Vagina (tissue), 2 donors: ENCODE results near the gene FZD10. TPM values are rescaled to one million over a fixed set of nuclear protein-coding genes. Genes with fewer than 3 reads are reported as not detected.

Source experiments
- DNase-seq, 2 donors: peaks; one replicate each; pipeline ENCODE4 v3.0.0-alpha.2; 2017; ENCODE audit errors: extremely low spot score in 2 of 2
- H3K27ac ChIP-seq: fragments of 200-600 bp; sonication (generic); one replicate; pipeline ENCODE4 v1.5.1; 2019
- H3K27me3 ChIP-seq: fragments of 200-600 bp; sonication (generic); one replicate; pipeline ENCODE4 v1.5.1; 2019
- H3K36me3 ChIP-seq, 2 donors: fragments of 200-600 bp; sonication (generic); one replicate each; pipeline ENCODE4 v1.5.1; 2017 to 2019
- H3K4me1 ChIP-seq: fragments of 200-600 bp; sonication (generic); one replicate; pipeline ENCODE4 v1.5.1; 2019
- H3K4me3 ChIP-seq, 2 donors: fragments of 200-600 bp; sonication (generic); 1 replicate in 1 of 2; 2 replicates in 1 of 2; pipeline ENCODE4 v1.5.1; 2016 to 2019
- H3K9me3 ChIP-seq: fragments of 200-600 bp; sonication (generic); one replicate; pipeline ENCODE4 v1.5.1; 2019
- POLR2A ChIP-seq, 2 donors: fragments of 450-650 bp; IDR thresholded peaks; one replicate each; pipeline ENCODE4 v1.6.1; 2017; ENCODE audit warnings: antibody characterized with exemption in 2 of 2, mild to moderate bottlenecking in 2 of 2, moderate library complexity in 2 of 2
- POLR2AphosphoS5 ChIP-seq, 2 donors: sonication (generic); formaldehyde crosslinking; IDR thresholded peaks; one replicate each; pipeline ENCODE4 v1.9.0; 2017; ENCODE audit warnings: antibody characterized with exemption in 2 of 2, mild to moderate bottlenecking in 2 of 2, low read depth in 1 of 2; ENCODE audit not compliant: insufficient read depth in 1 of 2
- intact Hi-C: fragments of 100-400 bp; cut with DNase I; formaldehyde crosslinking; loops from one replicate; pipeline ENCODE4 v1.15.1; 2023
- total RNA-seq: library from RNA; depleted of rRNA; stranded (reverse); fragments of >200 nt; gene quantifications from one replicate; pipeline ENCODE4 v1.2.3, GENCODE V29; 2016
- TF ChIP-seq, protein P1 (sequence below), 3 experiments: fragments of 450-650 bp in 2 of 3; fragments of 200-600 bp in 1 of 3; sonication (generic) in 1 of 3; IDR thresholded peaks; one replicate each; pipeline ENCODE4 v1.5.1; 2017 to 2019; ENCODE audit warnings: antibody characterized with exemption in 3 of 3, mild to moderate bottlenecking in 2 of 3, moderate library complexity in 2 of 3

FZD10 gene
- total RNA-seq, 1 donor from 2014 or later, result 5.2 TPM

DNA sequence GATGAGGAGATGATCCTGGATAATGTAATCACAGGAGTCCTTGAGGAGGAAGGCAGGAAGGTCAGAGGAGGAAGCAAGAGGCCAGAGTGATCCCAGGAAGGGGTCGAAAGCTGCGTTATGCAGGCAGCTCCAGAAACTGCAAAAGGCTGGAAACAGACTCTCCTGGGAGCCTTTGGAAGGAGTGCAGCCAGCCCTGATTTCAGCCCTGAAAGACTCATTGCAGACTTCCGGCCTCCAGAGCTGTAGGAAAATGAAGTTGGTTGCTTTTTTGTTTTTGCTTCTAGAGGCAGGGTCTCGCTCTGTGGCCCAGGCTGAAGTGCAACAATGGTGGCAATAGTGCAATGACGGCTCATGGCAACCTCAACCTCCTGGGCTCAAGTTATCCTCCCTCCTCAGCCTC is 44.6 kb upstream of the FZD10 start:
- intact Hi-C loops, result no loop called here
- DNase-seq, result no peak
- Histone ChIP-seq H3K4me1 (no peaks in the 10 kb centered on the region), H3K36me3 (no peaks in the 10 kb centered on the region), H3K9me3 (no peaks in the 10 kb centered on the region), H3K27me3 (no peaks in the 10 kb centered on the region), H3K4me3 (no peak overlapping the region), H3K27ac (no peak overlapping the region)
- TF ChIP-seq POLR2AphosphoS5 (IDR thresholded peaks at IDR 0.05; ENCODE audit: insufficient read depth in 1 of 2, low read depth in 1 of 2), result no peak
- no peak for TF ChIP-seq POLR2A (IDR thresholded peaks at IDR 0.05)
- TF ChIP-seq, protein P1, sequence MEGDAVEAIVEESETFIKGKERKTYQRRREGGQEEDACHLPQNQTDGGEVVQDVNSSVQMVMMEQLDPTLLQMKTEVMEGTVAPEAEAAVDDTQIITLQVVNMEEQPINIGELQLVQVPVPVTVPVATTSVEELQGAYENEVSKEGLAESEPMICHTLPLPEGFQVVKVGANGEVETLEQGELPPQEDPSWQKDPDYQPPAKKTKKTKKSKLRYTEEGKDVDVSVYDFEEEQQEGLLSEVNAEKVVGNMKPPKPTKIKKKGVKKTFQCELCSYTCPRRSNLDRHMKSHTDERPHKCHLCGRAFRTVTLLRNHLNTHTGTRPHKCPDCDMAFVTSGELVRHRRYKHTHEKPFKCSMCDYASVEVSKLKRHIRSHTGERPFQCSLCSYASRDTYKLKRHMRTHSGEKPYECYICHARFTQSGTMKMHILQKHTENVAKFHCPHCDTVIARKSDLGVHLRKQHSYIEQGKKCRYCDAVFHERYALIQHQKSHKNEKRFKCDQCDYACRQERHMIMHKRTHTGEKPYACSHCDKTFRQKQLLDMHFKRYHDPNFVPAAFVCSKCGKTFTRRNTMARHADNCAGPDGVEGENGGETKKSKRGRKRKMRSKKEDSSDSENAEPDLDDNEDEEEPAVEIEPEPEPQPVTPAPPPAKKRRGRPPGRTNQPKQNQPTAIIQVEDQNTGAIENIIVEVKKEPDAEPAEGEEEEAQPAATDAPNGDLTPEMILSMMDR (IDR thresholded peaks at IDR 0.05), result no peak

DNA sequence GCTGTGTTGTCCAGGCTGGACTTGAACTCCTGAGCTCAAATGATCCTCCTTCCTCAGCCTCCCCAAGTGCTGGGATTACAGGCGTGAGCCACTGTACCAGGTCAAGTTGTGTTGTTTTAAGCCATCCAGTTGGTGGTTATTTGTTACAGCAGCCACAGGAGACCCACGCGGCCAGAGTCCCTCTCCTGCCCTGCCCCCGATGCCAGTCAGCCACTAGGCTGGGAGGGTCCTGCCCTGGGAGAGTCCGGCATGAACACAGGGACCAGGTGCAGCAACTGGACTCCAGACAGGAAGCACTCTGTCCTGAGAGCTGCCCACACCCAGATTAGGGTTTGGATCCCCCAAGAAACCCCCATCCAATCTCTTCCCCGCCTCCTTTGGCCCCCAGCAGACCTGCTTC is 44.1 kb upstream of the FZD10 start:
- DNase-seq, result no peak
- TF ChIP-seq POLR2A (IDR thresholded peaks at IDR 0.05) (no peak), POLR2AphosphoS5 (IDR thresholded peaks at IDR 0.05; ENCODE audit: insufficient read depth in 1 of 2, low read depth in 1 of 2) (no peak)
- TF ChIP-seq, protein P1 (IDR thresholded peaks at IDR 0.05), result no peak
- Histone ChIP-seq H3K4me1 (no peaks in the 10 kb centered on the region), H3K4me3 (no peak overlapping the region), H3K27ac (no peak overlapping the region), H3K36me3 (no peaks in the 10 kb centered on the region), H3K9me3 (no peaks in the 10 kb centered on the region), H3K27me3 (no peaks in the 10 kb centered on the region)
- intact Hi-C loops, result no loop called here

DNA sequence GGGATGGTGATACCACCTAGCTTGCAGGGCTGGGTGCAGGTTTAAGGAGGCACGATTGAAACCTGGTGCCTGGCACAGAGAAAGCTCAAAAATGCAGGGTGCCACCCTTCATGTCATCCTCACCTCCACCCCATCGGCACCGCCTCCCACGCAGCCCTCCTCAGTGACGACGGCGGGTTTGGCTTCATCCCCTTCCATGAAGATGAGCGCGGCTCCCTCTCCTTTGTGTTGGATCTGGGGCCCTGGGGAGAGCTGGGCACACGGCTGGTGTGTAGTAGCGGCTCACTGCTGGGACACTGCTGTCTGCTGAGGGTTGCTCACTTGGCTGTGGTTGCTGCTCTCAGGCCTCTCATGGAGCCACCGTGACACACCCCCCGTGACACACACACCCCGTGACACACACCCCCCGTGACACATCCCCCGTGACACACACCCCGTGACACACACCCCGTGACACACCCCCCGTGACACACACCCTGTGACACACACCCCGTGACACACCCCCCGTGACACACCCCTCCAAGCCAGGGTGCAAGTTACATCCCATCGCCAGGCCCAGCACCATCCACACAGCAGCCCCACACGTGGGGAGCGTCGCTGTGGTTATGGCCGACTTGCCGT is 42.9 kb upstream of the FZD10 start:
- Histone ChIP-seq H3K27ac (no peak overlapping the region), H3K36me3 (no peaks in the 10 kb centered on the region), H3K4me1 (no peaks in the 10 kb centered on the region), H3K4me3 (no peak overlapping the region), H3K9me3 (no peaks in the 10 kb centered on the region), H3K27me3 (no peaks in the 10 kb centered on the region)
- intact Hi-C loops, result no loop called here
- TF ChIP-seq POLR2A (IDR thresholded peaks at IDR 0.05), result no peak
- no peak for TF ChIP-seq POLR2AphosphoS5 (IDR thresholded peaks at IDR 0.05; ENCODE audit: insufficient read depth in 1 of 2, low read depth in 1 of 2)
- TF ChIP-seq, protein P1 (IDR thresholded peaks at IDR 0.05), result no peak
- DNase-seq, result no peak

DNA sequence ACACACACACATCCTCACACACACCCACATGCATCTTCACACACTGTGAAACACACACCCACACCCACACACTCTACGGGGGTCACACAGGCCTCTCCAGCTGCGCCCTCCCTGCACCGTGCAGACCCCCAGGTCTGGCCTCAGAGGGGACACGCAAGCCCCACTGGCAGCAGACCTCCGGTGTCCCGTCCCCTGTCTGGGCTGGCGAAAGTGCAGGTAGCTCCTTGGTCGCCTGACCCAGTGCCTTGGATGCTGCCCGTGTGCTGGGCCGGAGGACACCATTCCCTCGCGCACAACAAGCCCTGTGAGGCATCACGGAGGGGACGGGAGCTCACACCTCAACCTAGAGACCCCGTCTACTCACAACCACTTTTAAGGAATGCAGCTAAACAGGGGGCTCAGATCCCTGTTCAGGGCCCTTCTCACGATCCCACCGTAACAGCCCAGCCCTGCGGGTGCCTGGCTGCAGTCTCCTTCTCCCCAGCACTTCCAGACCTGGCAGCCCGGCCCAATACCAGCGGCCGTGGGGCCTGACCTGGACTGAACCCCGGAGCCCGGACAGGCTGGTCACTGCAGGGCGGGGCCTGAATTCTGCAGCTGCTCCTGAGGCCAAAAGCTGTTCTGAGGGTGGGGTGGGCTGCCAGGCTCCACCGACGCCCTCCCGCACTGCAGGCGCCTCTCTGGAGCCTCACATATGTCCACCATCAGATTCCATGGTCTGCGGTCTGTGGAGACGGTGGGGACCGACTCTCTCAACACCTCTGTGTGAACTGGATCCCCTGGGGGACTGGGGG is 42.1 kb upstream of the FZD10 start:
- Histone ChIP-seq H3K27ac (no peak overlapping the region), H3K27me3 (no peaks in the 10 kb centered on the region), H3K36me3 (no peaks in the 10 kb centered on the region), H3K4me1 (peaks cover 4% of the 10 kb centered on the region), H3K9me3 (no peaks in the 10 kb centered on the region), H3K4me3 (no peak overlapping the region)
- no peak for DNase-seq
- intact Hi-C loops, result no loop called here
- no peak for TF ChIP-seq POLR2AphosphoS5 (IDR thresholded peaks at IDR 0.05; ENCODE audit: insufficient read depth in 1 of 2, low read depth in 1 of 2)
- TF ChIP-seq POLR2A (IDR thresholded peaks at IDR 0.05), result no peak
- TF ChIP-seq, protein P1 (IDR thresholded peaks at IDR 0.05), result no peak
